GM18868 (cell line): ENCODE measurements around the gene CDH13.

Source experiments
- ATAC-seq: cut with Tn5 transposase; IDR thresholded peaks from one replicate; pipeline ENCODE4 v1.9.1; 2021; ENCODE audit warnings: mild to moderate bottlenecking, moderate library complexity; ENCODE audit not compliant: unreplicated experiment

Gene CDH13

GRCh38 chr16:83581082-83581481 lies 954.3 kb downstream of the CDH13 start:
- ATAC-seq: no peak

- no peak for ATAC-seq
These were observed 955.4 kb downstream of the CDH13 start for GRCh38 chr16:83581994-83582747.

- no peak for ATAC-seq
These were observed 959.3 kb downstream of the CDH13 start for GRCh38 chr16:83586036-83586435.

GRCh38 chr16:83586461-83587200 lies 959.9 kb downstream of the CDH13 start:
- no peak for ATAC-seq

GRCh38 chr16:83587201-83587600 lies 960.4 kb downstream of the CDH13 start:
- no peak for ATAC-seq

GRCh38 chr16:83588070-83588469 lies 961.3 kb downstream of the CDH13 start:
- ATAC-seq: no peak

GRCh38 chr16:83589576-83589975 lies 962.8 kb downstream of the CDH13 start:
- no peak for ATAC-seq

GRCh38 chr16:83592778-83593177 lies 966.0 kb downstream of the CDH13 start:
- ATAC-seq: no peak

- ATAC-seq: no peak
These were observed 973.2 kb downstream of the CDH13 start for GRCh38 chr16:83599789-83600462.

GRCh38 chr16:83602761-83603722 lies 976.3 kb downstream of the CDH13 start:
- no peak for ATAC-seq

GRCh38 chr16:83603723-83604570 lies 977.2 kb downstream of the CDH13 start:
- ATAC-seq: no peak

GRCh38 chr16:83606486-83607030 lies 979.8 kb downstream of the CDH13 start:
- ATAC-seq: no peak

- ATAC-seq: no peak
These were observed 982.4 kb downstream of the CDH13 start for GRCh38 chr16:83609178-83609577.

- no peak for ATAC-seq
These were observed 988.6 kb downstream of the CDH13 start for GRCh38 chr16:83615141-83615952.

GRCh38 chr16:83615953-83616350 lies 989.2 kb downstream of the CDH13 start:
- no peak for ATAC-seq

- ATAC-seq: no peak
These were observed 992.8 kb downstream of the CDH13 start for GRCh38 chr16:83619381-83620150.

- ATAC-seq: no peak
These were observed 995.2 kb downstream of the CDH13 start for GRCh38 chr16:83622010-83622409.
